22Rv1 (cell line): ENCODE data around the gene TNFRSF19.
"Not testable (repeated sequence)": the region's sequence is repeated elsewhere in the genome, so short reads cannot be mapped to it uniquely, and the experiment has no call there.

Source experiments
- H3K27ac ChIP-seq: fragments of 450-650 bp; 2 replicates; pipeline ENCODE4 v1.5.1; 2017
- CTCF ChIP-seq: fragments of 450-650 bp; IDR thresholded peaks from 2 replicates; pipeline ENCODE4 v1.5.1; 2017; ENCODE audit warnings: mild to moderate bottlenecking
- ZFX ChIP-seq: fragments of 450-650 bp; IDR thresholded peaks from 2 replicates; pipeline ENCODE4 v1.6.1; 2017; ENCODE audit warnings: antibody characterized with exemption, borderline replicate concordance

Gene TNFRSF19

GRCh38 chr13:23593148-23593547 lies 22.9 kb downstream of the TNFRSF19 start:
- TF ChIP-seq CTCF (no peak), ZFX (no peak)
- no peak overlapping the region for H3K27ac ChIP-seq

GRCh38 chr13:23594290-23594689 lies 24.1 kb downstream of the TNFRSF19 start:
- not testable (repeated sequence) for H3K27ac ChIP-seq

GRCh38 chr13:23598369-23598768 lies 28.2 kb downstream of the TNFRSF19 start:
- no peak overlapping the region for H3K27ac ChIP-seq
- TF ChIP-seq ZFX, result no peak

- TF ChIP-seq ZFX (no peak), CTCF (no peak)
- H3K27ac ChIP-seq, result no peak overlapping the region
Observed at GRCh38 chr13:23599083-23599925, 29.1 kb downstream of the TNFRSF19 start.

GRCh38 chr13:23600100-23600499 lies 29.9 kb downstream of the TNFRSF19 start:
- TF ChIP-seq CTCF (no peak), ZFX (no peak)
- H3K27ac ChIP-seq, result no peak overlapping the region

- no peak for TF ChIP-seq CTCF
- TF ChIP-seq ZFX, result no peak
- H3K27ac ChIP-seq, result no peak overlapping the region
Observed at GRCh38 chr13:23600534-23600933, 30.3 kb downstream of the TNFRSF19 start.

GRCh38 chr13:23605831-23606230 lies 35.6 kb downstream of the TNFRSF19 start:
- H3K27ac ChIP-seq, result no peak overlapping the region
- no peak for TF ChIP-seq CTCF
- no peak for TF ChIP-seq ZFX

- no peak overlapping the region for H3K27ac ChIP-seq
- TF ChIP-seq ZFX, result no peak
- no peak for TF ChIP-seq CTCF
Observed at GRCh38 chr13:23608138-23608537, 37.9 kb downstream of the TNFRSF19 start.
